GM18951 (cell line): Measurements from ENCODE around the gene ZNF521.

Experiments used
- POLR2A ChIP-seq: IDR thresholded peaks from 4 replicates; pipeline ENCODE4 v1.6.1; 2011; ENCODE audit warnings: mild to moderate bottlenecking; ENCODE audit not compliant: insufficient read length, insufficient read depth; ENCODE audit errors: extremely low read depth
- in situ Hi-C: fragments of 300-500 bp; cut with MboI; formaldehyde crosslinking; loops from one replicate; pipeline ENCODE4 v1.12.0; 2022; ENCODE audit warnings: low sequenced_read_pairs, mixed read lengths, inconsistent platforms; ENCODE audit not compliant: unreplicated experiment

Gene ZNF521

DNA sequence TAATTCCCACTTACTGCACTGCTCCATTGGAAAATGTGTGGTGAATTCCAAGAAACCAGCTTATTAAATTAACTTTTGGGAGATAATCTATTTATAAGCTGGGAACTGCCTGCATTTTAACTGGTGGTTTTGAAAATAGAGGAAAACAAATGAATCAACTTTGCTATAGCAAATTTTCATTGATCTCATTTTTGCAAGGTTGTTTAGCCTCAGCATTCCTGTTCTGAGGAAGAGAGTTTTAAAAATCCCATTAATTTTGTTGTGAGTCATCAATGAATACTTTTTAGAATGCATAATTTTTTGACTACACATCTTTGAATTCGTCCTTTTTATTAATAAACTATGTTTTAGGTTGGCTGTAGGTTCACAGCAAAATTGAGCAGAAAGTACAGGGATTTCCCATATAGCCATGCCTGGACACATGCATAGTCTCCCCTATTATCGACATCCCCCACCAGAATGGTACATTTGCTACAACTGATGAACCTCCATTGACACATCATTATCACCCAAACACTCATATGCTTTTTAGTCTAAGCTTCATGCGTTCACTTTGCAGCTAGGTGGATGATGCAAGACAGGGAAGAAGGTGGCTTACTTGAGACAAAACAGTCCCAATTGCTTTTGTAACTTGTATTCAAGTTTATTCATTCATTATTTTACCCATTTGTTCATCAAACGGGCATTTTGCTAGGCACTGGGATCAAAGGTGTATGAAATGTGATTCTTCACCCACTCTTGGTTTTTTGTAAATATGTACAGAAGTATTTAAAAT lies 106.9 kb downstream of the ZNF521 start:
- no peak for TF ChIP-seq POLR2A
- in situ Hi-C loops = no loop called here

DNA sequence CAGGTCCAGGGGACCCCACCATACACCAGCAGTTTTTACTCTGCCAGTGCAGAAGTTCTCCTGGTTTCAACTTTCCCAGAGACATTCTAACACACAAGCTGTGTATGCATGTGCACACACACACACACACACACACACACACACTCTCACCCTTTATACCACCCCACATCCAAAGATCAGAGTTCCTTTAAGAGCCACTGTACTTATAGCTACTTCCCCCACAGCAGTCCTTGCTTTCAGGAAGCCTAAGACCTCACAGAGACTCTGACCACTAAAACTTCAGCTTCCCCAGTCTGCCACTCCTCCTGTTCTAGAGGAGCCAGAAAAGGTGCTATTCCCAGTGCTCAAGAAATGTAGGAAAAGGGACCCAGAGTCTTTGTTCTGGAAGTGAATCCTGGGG lies 107.8 kb downstream of the ZNF521 start:
- in situ Hi-C loops = no loop called here
- no peak for TF ChIP-seq POLR2A

DNA sequence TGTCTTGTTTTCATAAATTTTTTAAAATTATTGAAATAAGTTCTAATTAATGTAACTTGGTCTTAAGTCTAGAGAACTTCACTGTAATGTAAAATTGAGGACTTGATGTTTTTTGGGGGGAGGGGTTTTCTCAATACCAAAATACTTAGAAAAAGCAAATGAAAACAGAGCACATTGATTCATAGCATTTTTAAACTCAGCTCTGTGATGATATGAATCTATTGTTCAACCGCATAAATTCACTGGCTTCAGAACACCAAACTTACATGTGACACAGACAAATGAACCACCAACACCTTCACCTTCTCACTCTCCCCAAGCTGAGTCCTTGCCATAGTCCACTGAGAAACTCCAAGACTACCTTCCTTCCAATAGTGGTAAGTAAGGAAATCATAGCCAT lies 108.2 kb downstream of the ZNF521 start:
- TF ChIP-seq POLR2A = no peak

DNA sequence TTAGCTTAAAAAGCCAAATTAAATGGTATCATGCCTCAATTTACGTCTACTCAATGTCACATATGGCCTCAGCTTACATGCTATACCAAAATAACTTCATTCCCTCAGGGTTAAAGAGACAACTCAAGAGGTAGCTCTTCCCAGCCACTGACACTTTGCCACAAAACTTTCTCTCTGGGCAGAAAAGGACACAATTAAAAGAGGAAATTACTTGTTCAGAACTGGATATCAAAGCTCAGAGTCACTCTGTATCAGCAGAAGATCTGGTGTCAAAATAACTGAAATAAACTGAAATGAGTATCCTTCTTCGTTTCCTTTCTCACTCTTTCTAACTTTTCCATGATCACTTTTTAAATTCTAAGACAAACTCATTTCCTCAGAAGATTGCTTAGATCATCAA lies 108.7 kb downstream of the ZNF521 start:
- TF ChIP-seq POLR2A = no peak

More for the DNA sequence above, 108.2 kb downstream of the ZNF521 start:
- in situ Hi-C loops = no loop called here

DNA sequence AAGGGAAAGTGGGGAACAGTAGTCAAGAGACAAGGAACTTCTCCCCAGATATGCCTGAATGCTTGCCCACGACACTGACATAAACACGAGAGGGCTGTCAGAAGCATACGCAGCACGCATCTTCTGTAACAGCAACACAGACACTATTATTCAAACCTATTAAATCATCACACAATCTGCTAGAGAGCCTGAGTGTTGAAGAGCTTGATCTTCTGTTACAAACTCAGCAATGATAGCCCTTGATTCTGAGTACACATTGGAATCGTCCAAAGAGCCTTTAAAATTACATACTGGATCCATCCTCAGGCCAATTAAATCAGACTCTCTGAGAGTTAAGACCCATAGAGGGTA lies 111.6 kb downstream of the ZNF521 start:
- TF ChIP-seq POLR2A = no peak
- in situ Hi-C loops = no loop called here

More for the DNA sequence above, 108.7 kb downstream of the ZNF521 start:
- in situ Hi-C loops = no loop called here

DNA sequence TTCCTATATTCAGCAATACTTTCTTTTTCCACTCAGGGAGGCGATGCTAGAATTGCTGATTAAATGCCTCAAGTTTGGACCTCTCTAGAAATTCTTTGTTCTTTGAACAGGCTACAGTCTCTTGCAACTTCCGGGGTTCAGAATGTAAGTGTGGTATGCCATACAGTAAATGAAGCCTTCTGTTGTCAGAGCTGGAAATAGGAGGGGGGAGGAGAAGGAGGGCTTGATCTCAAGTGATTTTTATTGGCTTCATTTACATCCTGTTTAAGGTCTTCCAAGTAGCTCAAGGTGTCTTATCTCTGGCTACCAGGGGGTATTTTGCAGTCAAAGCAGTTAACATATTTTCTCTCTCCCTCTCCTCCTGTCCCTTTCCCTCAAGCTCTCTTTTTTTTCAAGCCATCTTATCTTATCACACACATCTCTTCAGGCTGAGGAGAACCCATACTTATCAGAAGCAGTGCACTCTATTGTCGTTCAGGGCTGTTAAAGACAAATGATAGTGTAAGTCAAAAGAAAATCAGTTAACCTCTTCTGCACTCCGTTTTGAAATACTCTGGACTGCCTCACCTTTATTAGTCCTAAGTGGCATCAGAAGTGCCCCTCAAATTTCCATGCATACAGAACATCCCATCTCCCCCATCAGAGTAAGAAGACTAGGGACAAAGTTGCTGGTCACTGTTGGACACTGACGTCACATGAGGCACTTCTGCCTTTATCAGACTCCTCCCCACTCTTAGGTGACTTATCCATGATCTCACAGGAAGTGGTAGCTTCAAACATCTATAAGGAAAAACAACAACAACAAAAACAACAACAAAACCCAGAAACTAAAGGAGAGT lies 112.2 kb downstream of the ZNF521 start:
- in situ Hi-C loops = no loop called here
- no peak for TF ChIP-seq POLR2A

DNA sequence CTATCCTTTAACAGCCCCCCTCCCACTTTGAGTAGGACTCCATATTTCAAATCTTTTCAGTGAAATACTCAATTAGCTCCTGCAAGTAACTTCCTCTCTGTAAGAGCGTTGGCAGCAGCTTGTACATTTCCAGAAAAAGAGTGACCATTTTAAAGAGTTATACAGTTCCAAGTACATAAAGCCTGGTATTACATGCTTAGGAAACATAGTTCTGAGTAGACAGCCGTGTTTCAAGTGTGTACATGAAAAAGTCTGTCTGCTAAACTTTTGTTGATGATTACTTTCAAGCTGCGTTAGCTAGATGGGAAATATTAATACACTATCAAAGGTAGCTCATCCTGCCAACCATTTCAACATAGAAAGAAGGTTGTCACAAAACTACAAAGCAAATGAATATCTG lies 112.8 kb downstream of the ZNF521 start:
- in situ Hi-C loops = no loop called here

DNA sequence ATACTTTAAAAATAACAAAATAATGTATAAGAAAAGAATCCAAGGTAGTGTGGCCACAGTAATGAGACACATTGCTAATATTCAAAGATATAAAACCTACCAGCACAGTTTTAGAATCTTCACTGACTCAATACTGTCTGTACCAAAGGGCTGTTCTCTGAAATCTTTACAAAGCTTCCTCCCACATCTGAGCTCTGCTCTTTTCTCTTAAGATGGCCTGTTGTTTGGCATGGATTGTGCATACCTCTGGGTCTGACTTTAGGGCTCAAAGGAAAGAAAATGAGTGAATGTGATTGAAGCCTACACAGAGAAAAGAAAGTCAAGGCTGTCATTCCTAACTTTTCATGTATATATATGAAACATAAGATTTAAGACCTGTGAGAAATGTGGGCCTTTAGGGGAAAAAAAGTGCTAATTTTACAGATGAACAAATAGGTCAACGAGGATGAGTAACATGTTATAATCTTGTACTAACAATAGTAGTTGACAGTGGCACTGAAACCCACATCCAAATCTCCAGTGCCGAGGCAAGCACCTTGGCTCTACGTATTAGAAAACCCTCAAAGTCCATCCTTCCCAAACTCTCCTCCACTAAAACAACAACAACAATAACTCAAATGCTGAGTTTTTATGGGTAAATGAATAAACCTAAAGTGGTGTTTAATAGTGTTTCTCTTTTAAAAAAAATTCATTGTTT lies 114.2 kb downstream of the ZNF521 start:
- TF ChIP-seq POLR2A = no peak
- in situ Hi-C loops = no loop called here

More for the DNA sequence above, 112.8 kb downstream of the ZNF521 start:
- TF ChIP-seq POLR2A = no peak

DNA sequence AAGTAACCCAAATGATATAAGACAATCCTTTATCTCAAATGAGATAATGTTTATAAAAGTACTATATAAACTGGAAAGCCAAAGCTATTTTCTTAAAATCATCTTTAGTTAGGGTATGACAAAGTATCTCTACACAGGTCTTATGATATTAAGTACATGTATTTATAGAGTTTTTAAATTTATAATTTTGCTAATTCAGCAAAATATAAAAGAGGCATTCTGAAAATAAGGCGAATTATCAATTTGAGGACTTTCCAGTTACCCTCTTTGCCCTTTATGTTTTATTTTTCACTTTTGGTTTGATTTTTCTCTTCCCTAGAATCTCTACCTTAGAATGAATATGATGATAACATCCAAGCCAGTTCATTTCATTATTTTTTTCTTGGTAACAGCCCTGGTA lies 115.2 kb downstream of the ZNF521 start:
- in situ Hi-C loops = no loop called here

DNA sequence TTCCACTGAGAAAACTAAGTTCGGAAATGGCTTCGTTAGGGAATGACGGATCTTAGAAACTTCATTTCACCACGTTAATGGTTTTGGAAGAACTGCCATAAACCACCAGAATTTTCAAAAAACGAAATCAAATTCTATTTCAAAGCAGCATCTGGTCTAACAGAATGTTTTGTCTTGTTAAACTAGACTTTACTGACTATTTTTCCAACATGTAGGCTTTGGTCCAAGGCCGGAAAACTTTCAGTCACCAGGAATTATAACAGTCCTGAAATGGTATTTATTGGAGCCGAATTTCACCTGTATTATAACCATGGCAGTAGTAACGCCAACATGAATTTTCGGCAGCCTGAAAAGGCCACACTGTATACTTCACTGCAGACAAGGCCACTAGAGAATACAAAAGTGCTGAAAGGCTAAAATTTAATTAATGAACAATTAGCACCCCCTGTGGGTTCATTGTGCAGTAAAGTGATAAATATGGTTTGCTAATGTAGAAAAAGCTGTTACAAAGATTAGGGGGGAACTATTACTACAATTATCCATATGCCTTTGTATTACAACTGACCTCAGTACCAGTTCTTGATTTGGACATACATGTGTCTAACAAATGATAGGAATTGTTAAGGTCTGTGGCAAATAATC lies 116.4 kb downstream of the ZNF521 start:
- no peak for TF ChIP-seq POLR2A
- in situ Hi-C loops = no loop called here

More for the DNA sequence above, 115.2 kb downstream of the ZNF521 start:
- TF ChIP-seq POLR2A = no peak

DNA sequence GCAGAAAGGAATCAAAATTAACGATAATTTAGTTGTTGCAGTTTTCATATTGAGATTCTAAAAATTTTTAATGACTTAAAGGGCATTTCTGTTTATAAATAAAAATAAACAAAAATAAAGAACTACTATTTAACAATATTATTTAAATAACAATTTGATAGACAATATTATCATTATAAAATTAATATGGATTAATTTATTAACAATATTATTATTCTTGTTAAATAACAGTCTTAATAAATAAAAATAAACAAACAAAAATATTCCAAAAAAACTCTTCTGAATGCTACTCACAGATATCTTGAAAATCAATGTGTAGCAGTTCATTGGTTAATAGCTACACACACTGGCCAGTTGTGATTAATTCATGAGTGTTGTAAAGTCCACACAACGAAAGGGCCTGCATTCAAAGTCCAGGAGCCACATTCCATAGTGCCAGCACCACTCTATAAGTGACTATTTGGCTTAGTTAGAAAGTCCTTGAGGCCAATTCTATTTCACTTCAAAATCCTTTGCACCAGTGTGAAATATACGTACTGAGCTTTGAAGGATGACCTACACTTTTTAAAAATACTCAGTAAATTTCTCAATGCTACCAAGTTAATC lies 117.1 kb downstream of the ZNF521 start:
- in situ Hi-C loops = no loop called here
- no peak for TF ChIP-seq POLR2A

DNA sequence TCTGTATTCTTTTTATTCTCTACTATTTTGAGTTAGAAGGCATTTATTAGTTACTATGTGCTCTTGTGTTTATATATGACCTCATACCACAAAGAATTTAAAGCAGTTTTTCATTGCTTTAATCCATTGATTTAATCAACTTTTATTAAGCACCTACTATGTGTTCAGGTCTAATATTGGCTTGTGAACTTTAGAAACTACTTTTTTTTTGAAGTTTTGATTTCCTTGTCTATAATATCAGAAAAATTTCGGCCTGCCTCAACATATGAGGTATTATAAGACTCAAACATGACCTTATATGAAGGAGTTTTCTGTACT lies 117.7 kb downstream of the ZNF521 start:
- no peak for TF ChIP-seq POLR2A
- in situ Hi-C loops = no loop called here
